ENCODE data around the gene SDC3.

GRCh38 chr1:30903343-30904034 lies 5.1 kb downstream of the SDC3 start:
- TF ChIP-seq CTCF (IDR thresholded peaks at IDR 0.05) (no peak), POLR2A (IDR thresholded peaks at IDR 0.05) (no peak)

Measured in lower leg skin (tissue), 3 donors.